HepG2 (cell line): ENCODE data around the gene FAM117A. TPM values are rescaled to one million over a fixed set of nuclear protein-coding genes. Genes with fewer than 3 reads are reported as not detected.

Experiments
- ATAC-seq: fragments of 200-7000 bp; cut with Tn5 transposase; 3 replicates; pipeline ENCODE4 v1.9.1; 2020; ENCODE audit warnings: mild to moderate bottlenecking, moderate library complexity
- BruUV-seq: library from RNA; stranded (reverse); fragments of 400-500 nt; replicated peaks from 2 replicates; lab custom pipeline; 2021; lab: Mats Ljungman, UMichigan
- CTCF ChIA-PET: fragments of 300-600 bp; formaldehyde crosslinking; extraction: SDS; loops from one replicate; lab custom pipeline; 2021; ENCODE audit warnings: low total read pairs, inconsistent platforms, low intra/inter-chr PET ratio; lab: Yijun Ruan, JAX
- POLR2A ChIA-PET: fragments of 350-600 bp; sonication (Branson Sonifier 250); formaldehyde crosslinking; loops from one replicate; lab custom pipeline; 2020; ENCODE audit warnings: antibody characterized with exemption, inconsistent platforms; lab: Yijun Ruan, JAX
- DNase-seq: peaks from one replicate; pipeline ENCODE4 v3.0.0-alpha.2; 2015; ENCODE audit warnings: low spot score
- FAIRE-seq: peaks from 3 replicates; lab custom pipeline; 2011; peaks lifted over from hg19 to GRCh38; lab: Jason Lieb, UNC
- H2AFZ ChIP-seq: one replicate; pipeline ENCODE4 v1.6.1; 2011; ENCODE audit warnings: low read length, inconsistent platforms
- H3K27ac ChIP-seq: fragments of 300-600 bp; 3 replicates; pipeline ENCODE4 v1.8.0; 2011; ENCODE audit warnings: mixed run types, mild to moderate bottlenecking, mixed read lengths, low read length, inconsistent platforms; ENCODE audit not compliant: insufficient read depth; ENCODE audit errors: extremely low read length
- H3K27me3 ChIP-seq, 2 experiments: fragments of 200-600 bp in 1 of 2; 2 replicates in 1 of 2; 3 replicates in 1 of 2; pipeline versions ENCODE4 v1.6.0 to v1.8.0; 2011; ENCODE audit warnings: low read length in 2 of 2, mild to moderate bottlenecking in 2 of 2, moderate library complexity in 2 of 2, inconsistent platforms in 1 of 2; ENCODE audit not compliant: insufficient read depth in 2 of 2, control insufficient read depth in 1 of 2
- H3K36me3 ChIP-seq, 2 experiments: fragments of 200-600 bp in 1 of 2; replicated peaks in 1 of 2; 2 replicates in 1 of 2; 3 replicates in 1 of 2; pipeline versions ENCODE4 v1.5.1 to v1.8.0; 2011; ENCODE audit warnings: low read length in 2 of 2, inconsistent platforms in 1 of 2; ENCODE audit not compliant: insufficient read depth in 2 of 2, control insufficient read depth in 1 of 2
- H3K4me1 ChIP-seq: 2 replicates; pipeline ENCODE4 v1.5.1; 2012; ENCODE audit warnings: low read length, inconsistent platforms; ENCODE audit not compliant: insufficient read depth
- H3K4me2 ChIP-seq: 2 replicates; pipeline ENCODE4 v1.6.0; 2011; ENCODE audit warnings: low read depth, low read length, inconsistent platforms
- H3K4me3 ChIP-seq, 3 experiments: fragments of 200-600 bp in 1 of 3; sonication (generic), shearing (Covaris generic) in 1 of 3; replicated peaks in 1 of 3; 2 replicates each; pipeline ENCODE4 v1.5.1; 2011 to 2016; ENCODE audit warnings: low read length in 3 of 3, inconsistent platforms in 2 of 3, low read depth in 2 of 3, mild to moderate bottlenecking in 2 of 3, control low read depth in 1 of 3, mixed read lengths in 1 of 3; ENCODE audit not compliant: insufficient read depth in 1 of 3
- H3K79me2 ChIP-seq: one replicate; pipeline ENCODE4 v1.6.1; 2011; ENCODE audit warnings: low read length, inconsistent platforms; ENCODE audit not compliant: insufficient read depth
- H3K9ac ChIP-seq: 2 replicates; pipeline ENCODE4 v1.6.0; 2011; ENCODE audit warnings: mild to moderate bottlenecking, low read depth, low read length, inconsistent platforms; ENCODE audit not compliant: insufficient read depth
- H3K9me3 ChIP-seq: 2 replicates; pipeline ENCODE4 v1.5.1; 2012; ENCODE audit warnings: mild to moderate bottlenecking, low read length
- H4K20me1 ChIP-seq: 2 replicates; pipeline ENCODE4 v1.6.0; 2011; ENCODE audit warnings: inconsistent platforms, mild to moderate bottlenecking, low read length, moderate library complexity; ENCODE audit not compliant: insufficient read depth
- HIVEP1 ChIP-seq: sonication (generic); formaldehyde crosslinking; IDR thresholded peaks from 2 replicates; pipeline ENCODE4 v1.4.0; 2020; ENCODE audit warnings: mild to moderate bottlenecking, missing genetic modification reagents
- NAIF1 ChIP-seq: sonication (generic); formaldehyde crosslinking; IDR thresholded peaks from 2 replicates; pipeline ENCODE4 v1.5.0; 2020; ENCODE audit warnings: mild to moderate bottlenecking, missing genetic modification reagents, borderline replicate concordance
- SALL1 ChIP-seq: sonication (generic); formaldehyde crosslinking; IDR thresholded peaks from 2 replicates; pipeline ENCODE4 v1.8.0; 2022; ENCODE audit warnings: mild to moderate bottlenecking, missing genetic modification reagents
- TOE1 ChIP-seq: sonication (generic); formaldehyde crosslinking; IDR thresholded peaks from 2 replicates; pipeline ENCODE4 v1.4.0; 2020; ENCODE audit warnings: mild to moderate bottlenecking, missing genetic modification reagents
- ZFAT ChIP-seq: sonication (generic); formaldehyde crosslinking; conservative IDR thresholded peaks from 2 replicates; pipeline ENCODE4 v1.8.1; 2023; ENCODE audit warnings: missing genetic modification reagents, inconsistent platforms
- ZNF232 ChIP-seq: sonication (generic); formaldehyde crosslinking; IDR thresholded peaks from 2 replicates; pipeline ENCODE4 v1.4.0; 2020; ENCODE audit warnings: missing genetic modification reagents, borderline replicate concordance
- ZNF501 ChIP-seq: sonication (generic); formaldehyde crosslinking; IDR thresholded peaks from 2 replicates; pipeline ENCODE4 v1.5.1; 2020; ENCODE audit warnings: mild to moderate bottlenecking, moderate library complexity, missing genetic modification reagents
- ZNF569 ChIP-seq: sonication (generic); formaldehyde crosslinking; IDR thresholded peaks from 2 replicates; pipeline ENCODE4 v1.5.0; 2020; ENCODE audit warnings: mild to moderate bottlenecking, missing genetic modification reagents, moderate library complexity, borderline replicate concordance
- ZSCAN25 ChIP-seq: sonication (generic); formaldehyde crosslinking; IDR thresholded peaks from 2 replicates; pipeline ENCODE4 v1.8.0; 2022; ENCODE audit warnings: mild to moderate bottlenecking, missing genetic modification reagents
- whole genome bisulfite sequencing: methylation state at CpG from one replicate; pipeline ENCODE4 v1.1.6; 2017; ENCODE audit warnings: low lambda C conversion rate; 5-methylcytosine and 5-hydroxymethylcytosine counted together
- in situ Hi-C: cut with HindIII; loops from 2 replicates; pipeline ENCODE4 v1.10.0; 2017; ENCODE audit warnings: low pct_unique_long_range_greater_than_20kb; ENCODE audit not compliant: extremely low pct_ligation_motif_present
- intact Hi-C: fragments of 100-400 bp; cut with micrococcal nuclease; formaldehyde crosslinking; loops from one replicate; pipeline ENCODE4 v1.10.0; 2022; ENCODE audit not compliant: unreplicated experiment
- polyA plus RNA-seq, 8 experiments: library from polyadenylated mRNA; depleted of rRNA in 3 of 8; stranded (reverse) in 7 of 8; unstranded in 1 of 8; fragments of >200 nt; fragmentation: Illumina TruSeq in 4 of 8; extraction: Trizol in 4 of 8; gene quantifications; 2 replicates each; pipeline versions ENCODE4 v1.2.1 to v1.2.3, GENCODE V29; 2011 to 2016; ENCODE audit warnings: low read depth in 4 of 8, missing spikeins in 1 of 8, mixed read lengths in 1 of 8; ENCODE audit not compliant: insufficient read depth in 1 of 8
- total RNA-seq, 5 experiments: library from RNA; depleted of rRNA; stranded (reverse); fragments of >200 nt; fragmentation: Illumina TruSeq; extraction: Trizol; gene quantifications; 2 replicates each; pipeline ENCODE4 v1.2.3, GENCODE V29; 2016; ENCODE audit warnings: low read depth in 1 of 5
- TF ChIP-seq, protein P1 (sequence below): sonication (generic); formaldehyde crosslinking; IDR thresholded peaks from 2 replicates; pipeline ENCODE4 v1.5.0; 2020; ENCODE audit warnings: missing genetic modification reagents

FAM117A gene
- total and polyA plus RNA-seq, 2 of the 13 experiments (the other 11 are each of a cell fraction or from before 2014, with no cell fraction given): 12.1 to 19.8 TPM

DNA sequence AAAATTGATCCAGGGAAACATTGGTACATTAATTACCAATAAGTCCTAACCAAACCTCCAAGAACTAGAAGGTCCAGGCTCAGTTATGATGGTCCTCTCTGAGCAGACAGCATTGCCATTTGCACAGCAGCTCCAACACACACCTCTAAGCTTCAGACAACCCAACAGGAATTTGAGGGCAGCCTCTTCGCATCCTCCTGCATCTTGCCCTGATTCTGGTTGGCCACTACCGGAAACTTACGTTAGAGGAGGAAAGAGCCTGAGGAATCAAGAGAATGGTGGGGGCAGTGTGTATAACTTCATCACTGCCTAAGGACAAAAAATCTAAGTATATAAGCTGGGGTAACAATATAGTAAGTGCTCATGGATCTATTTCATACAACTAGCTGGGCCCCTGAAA is 15.7 kb downstream of the FAM117A start:
- peaks cover 3 to 7% of the 10 kb centered on the region in 2 experiments; a peak in 4 of 5 replicates for H3K36me3 ChIP-seq
- ChIA-PET POLR2A (interaction anchor here (1.5 to 5.8 kb wide), 4 partner anchors 10 to 40 kb away, joined by 4 to 83 read pairs (median 12); partner anchors contain the start of genes FAM117A, KAT7 and SLC35B1), CTCF (no interaction called here)
- DNase-seq: no peak
- peak overlapping the region; percentile 47 for H3K4me2 ChIP-seq
- H2AFZ ChIP-seq: no peak overlapping the region
- intact Hi-C loops: no loop called here
- in situ Hi-C loops: no loop called here
- no peaks in the 10 kb centered on the region for H4K20me1 ChIP-seq
- ATAC-seq: peak; percentile 48
- H3K4me3 ChIP-seq: no peak overlapping the region
- no peak for FAIRE-seq
- BruUV-seq: no TSS peak
- H3K9me3 ChIP-seq: no peaks in the 10 kb centered on the region
- 98% methylated on average over 3 of the region's 3 CpGs for WGBS
- H3K27me3 ChIP-seq: no peaks in the 10 kb centered on the region
- H3K27ac ChIP-seq: peak overlapping the region; percentile 51
- H3K4me1 ChIP-seq: peaks cover 47% of the 10 kb centered on the region
- H3K79me2 ChIP-seq: no peaks in the 10 kb centered on the region
- no peak overlapping the region for H3K9ac ChIP-seq
- TF ChIP-seq TOE1 (no peak), HIVEP1 (CRISPR knock-in tag) (no peak), ZNF232 (CRISPR knock-in tag) (no peak), ZSCAN25 (CRISPR knock-in tag) (no peak), ZNF501 (CRISPR knock-in tag) (no peak), ZFAT (no peak), ZNF569 (no peak), SALL1 (CRISPR knock-in tag) (no peak), NAIF1 (CRISPR knock-in tag) (no peak)
- TF ChIP-seq, protein P1, sequence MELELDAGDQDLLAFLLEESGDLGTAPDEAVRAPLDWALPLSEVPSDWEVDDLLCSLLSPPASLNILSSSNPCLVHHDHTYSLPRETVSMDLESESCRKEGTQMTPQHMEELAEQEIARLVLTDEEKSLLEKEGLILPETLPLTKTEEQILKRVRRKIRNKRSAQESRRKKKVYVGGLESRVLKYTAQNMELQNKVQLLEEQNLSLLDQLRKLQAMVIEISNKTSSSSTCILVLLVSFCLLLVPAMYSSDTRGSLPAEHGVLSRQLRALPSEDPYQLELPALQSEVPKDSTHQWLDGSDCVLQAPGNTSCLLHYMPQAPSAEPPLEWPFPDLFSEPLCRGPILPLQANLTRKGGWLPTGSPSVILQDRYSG (CRISPR knock-in tag): no peak
- TF ChIP-seq, all 625 proteins: peak for 0
